ENCODE results near the gene PARD3. TPM values are rescaled to one million over a fixed set of nuclear protein-coding genes. Genes with fewer than 3 reads are reported as not detected.

Gene PARD3
- total RNA-seq, 1 donor from 2014 or later = 51.2 TPM

DNA sequence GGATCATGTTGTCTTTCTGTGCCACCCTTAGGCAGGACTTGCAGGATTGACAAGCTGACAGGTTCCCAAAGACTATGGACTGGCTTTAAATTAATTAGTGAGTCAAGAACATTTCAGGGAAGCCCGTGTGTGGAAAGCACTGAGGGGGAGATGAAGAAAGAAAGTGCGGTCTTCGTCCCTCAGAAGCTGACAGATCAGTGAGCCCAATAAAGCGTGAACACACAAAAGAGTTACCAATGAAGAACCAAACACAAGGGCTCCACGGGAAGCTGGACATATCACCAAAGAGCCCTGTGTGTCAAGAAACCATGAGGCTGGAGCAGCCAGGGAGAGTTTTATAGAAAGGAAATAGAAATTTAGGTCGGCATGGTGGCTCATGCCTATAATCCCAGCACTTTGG is 725.8 kb downstream of the PARD3 start:
- Mint-ChIP-seq H3K36me3 (ENCODE audit: low read depth) (peaks cover 3% of the 10 kb centered on the region), H3K27ac (ENCODE audit: unreplicated experiment) (no peak overlapping the region), H3K27me3 (ENCODE audit: low read depth) (no peaks in the 10 kb centered on the region), H3K4me1 (no peaks in the 10 kb centered on the region), H3K4me3 (no peak overlapping the region), H3K9me3 (peaks cover 4% of the 10 kb centered on the region)
- DNase-seq (ENCODE audit: low read depth, low spot score) = no peak
- TF ChIP-seq CTCF (conservative IDR thresholded peaks at IDR 0.05) = no peak

DNA sequence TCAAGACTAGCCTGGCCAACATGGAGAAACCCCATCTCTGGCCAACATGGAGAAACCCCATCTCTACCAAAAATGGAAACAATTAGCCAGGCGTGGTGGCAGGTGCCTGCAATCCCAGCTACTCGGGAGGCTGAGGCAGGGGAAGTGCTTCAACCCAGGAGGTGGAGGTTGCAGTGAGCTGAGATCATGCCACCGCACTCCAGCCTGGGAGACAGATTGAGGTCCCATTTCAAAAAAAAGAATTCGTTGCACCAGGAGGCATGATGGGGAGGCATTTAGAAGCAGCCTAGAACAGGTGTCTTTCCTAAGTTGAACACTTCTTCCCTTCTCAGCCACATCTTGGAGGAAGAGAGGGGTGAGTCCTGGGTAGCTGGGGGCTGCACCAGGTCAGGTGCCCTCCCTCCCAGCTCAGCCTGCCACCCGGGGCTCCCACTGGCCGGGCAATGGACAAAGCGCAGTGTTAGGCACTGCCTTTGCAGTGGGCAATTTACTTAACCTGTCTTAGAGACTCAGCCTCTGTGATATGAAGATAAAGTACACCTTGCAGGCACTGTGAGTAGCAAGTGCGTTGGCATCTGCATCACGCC is 726.8 kb downstream of the PARD3 start:
- no peaks in the 10 kb centered on the region for H3K4me1 Mint-ChIP-seq
- no peaks in the 10 kb centered on the region for H3K27me3 Mint-ChIP-seq (ENCODE audit: low read depth)
- peaks cover 7% of the 10 kb centered on the region for H3K36me3 Mint-ChIP-seq (ENCODE audit: low read depth)
- TF ChIP-seq CTCF (conservative IDR thresholded peaks at IDR 0.05) = no peak
- no peak overlapping the region for H3K4me3 Mint-ChIP-seq
- no peak overlapping the region for H3K27ac Mint-ChIP-seq (ENCODE audit: unreplicated experiment)
- DNase-seq (ENCODE audit: low read depth, low spot score) = no peak
- peaks cover 10% of the 10 kb centered on the region for H3K9me3 Mint-ChIP-seq

GRCh38 chr10:34087095-34087418 is 728.0 kb downstream of the PARD3 start:
- peaks cover 10% of the 10 kb centered on the region for H3K9me3 Mint-ChIP-seq
- no peaks in the 10 kb centered on the region for H3K27me3 Mint-ChIP-seq (ENCODE audit: low read depth)
- DNase-seq (ENCODE audit: low read depth, low spot score) = no peak
- no peaks in the 10 kb centered on the region for H3K4me1 Mint-ChIP-seq
- H3K27ac Mint-ChIP-seq (ENCODE audit: unreplicated experiment) = no peak overlapping the region
- H3K36me3 Mint-ChIP-seq (ENCODE audit: low read depth) = peaks cover 7% of the 10 kb centered on the region
- TF ChIP-seq CTCF (conservative IDR thresholded peaks at IDR 0.05) = no peak
- no peak overlapping the region for H3K4me3 Mint-ChIP-seq

DNA sequence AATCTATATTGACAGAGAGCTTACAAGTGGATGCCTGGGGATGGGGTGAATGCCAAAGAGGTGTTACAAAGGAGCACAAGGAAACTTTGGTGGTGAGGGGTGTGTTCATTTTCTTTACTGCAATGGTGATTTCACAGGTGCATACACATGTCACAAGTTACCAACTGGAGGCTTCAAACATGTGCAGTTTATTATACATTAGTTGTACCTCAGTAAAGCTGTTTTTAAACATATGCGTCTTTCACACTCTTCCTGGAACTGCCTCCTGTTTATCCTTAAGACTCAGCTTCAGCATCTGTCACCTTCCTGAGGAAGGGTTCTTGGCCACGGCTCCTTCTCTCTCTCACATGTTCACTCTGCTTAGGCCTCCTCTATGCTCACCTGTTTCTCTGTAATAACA is 731.5 kb downstream of the PARD3 start:
- TF ChIP-seq CTCF (conservative IDR thresholded peaks at IDR 0.05) = no peak
- Mint-ChIP-seq H3K4me3 (no peak overlapping the region), H3K4me1 (peaks cover 2% of the 10 kb centered on the region)

DNA sequence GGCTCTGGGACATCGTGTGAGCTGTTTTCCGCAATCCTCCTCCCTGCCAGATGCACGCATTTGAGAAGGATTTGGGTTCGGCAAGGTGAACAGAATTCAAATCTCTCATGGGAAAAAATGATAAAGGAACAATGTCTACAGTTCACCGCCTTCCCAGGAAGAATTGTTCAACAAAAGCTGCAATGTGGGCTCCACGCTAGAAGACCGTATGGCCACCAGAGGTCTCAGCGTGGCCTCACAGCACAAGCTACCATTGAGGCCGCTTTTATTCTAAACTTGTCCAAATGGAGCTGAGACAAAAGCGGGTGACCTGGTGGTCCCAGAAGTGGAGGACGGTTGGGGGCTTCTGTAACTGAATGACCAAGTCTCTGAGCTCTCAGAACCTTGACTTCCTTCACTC is 733.1 kb downstream of the PARD3 start:
- no peak for DNase-seq (ENCODE audit: low read depth, low spot score)
- Mint-ChIP-seq H3K27me3 (ENCODE audit: low read depth) (peaks cover 2% of the 10 kb centered on the region), H3K9me3 (peaks cover 7% of the 10 kb centered on the region), H3K4me3 (no peak overlapping the region), H3K27ac (ENCODE audit: unreplicated experiment) (no peak overlapping the region), H3K36me3 (ENCODE audit: low read depth) (peaks cover 4% of the 10 kb centered on the region), H3K4me1 (peaks cover 8% of the 10 kb centered on the region)
- TF ChIP-seq CTCF (conservative IDR thresholded peaks at IDR 0.05) = peak; percentile 20

More for the DNA sequence above, 731.5 kb downstream of the PARD3 start:
- no peak overlapping the region for H3K27ac Mint-ChIP-seq (ENCODE audit: unreplicated experiment)
- peaks cover 7% of the 10 kb centered on the region for H3K9me3 Mint-ChIP-seq
- peaks cover 4% of the 10 kb centered on the region for H3K36me3 Mint-ChIP-seq (ENCODE audit: low read depth)
- H3K27me3 Mint-ChIP-seq (ENCODE audit: low read depth) = peaks cover 2% of the 10 kb centered on the region
- DNase-seq (ENCODE audit: low read depth, low spot score) = no peak

All from neural crest cell (in vitro differentiated cells).